HepG2 (cell line): Measurements from ENCODE around the gene ZNF331. TPM values are rescaled to one million over a fixed set of nuclear protein-coding genes. Genes with fewer than 3 reads are reported as not detected.

ENCODE experiments used
- FOSL2 ChIP-seq: sonication (generic); formaldehyde crosslinking; IDR thresholded peaks from 2 replicates; pipeline ENCODE4 v1.4.0; 2020; ENCODE audit warnings: missing genetic modification reagents
- HDAC2 ChIP-seq: sonication (generic); formaldehyde crosslinking; IDR thresholded peaks from 2 replicates; pipeline ENCODE4 v1.4.0; 2020; ENCODE audit warnings: missing genetic modification reagents
- HOXA5 ChIP-seq: sonication (generic); formaldehyde crosslinking; IDR thresholded peaks from 2 replicates; pipeline ENCODE4 v1.4.0; 2020; ENCODE audit warnings: missing genetic modification reagents
- IKZF4 ChIP-seq: sonication (generic); formaldehyde crosslinking; IDR thresholded peaks from 2 replicates; pipeline ENCODE4 v1.5.1; 2020; ENCODE audit warnings: borderline replicate concordance, mild to moderate bottlenecking, low read depth, missing genetic modification reagents; ENCODE audit errors: not compliant biosample characterization
- JUND ChIP-seq: sonication (generic); formaldehyde crosslinking; IDR thresholded peaks from 2 replicates; pipeline ENCODE4 v1.8.0; 2022; ENCODE audit warnings: mild to moderate bottlenecking, missing genetic modification reagents
- MTF1 ChIP-seq: sonication (generic); formaldehyde crosslinking; IDR thresholded peaks from 2 replicates; pipeline ENCODE4 v1.5.0; 2020; ENCODE audit warnings: missing genetic modification reagents
- MYC ChIP-seq: sonication (generic); formaldehyde crosslinking; IDR thresholded peaks from 2 replicates; pipeline ENCODE4 v1.9.0; 2021; ENCODE audit warnings: missing genetic modification reagents, borderline replicate concordance
- NFRKB ChIP-seq: fragments of 450-650 bp; IDR thresholded peaks from 2 replicates; pipeline ENCODE4 v1.6.1; 2017
- PHF8 ChIP-seq: sonication (generic); formaldehyde crosslinking; IDR thresholded peaks from 2 replicates; pipeline ENCODE4 v1.5.0; 2020; ENCODE audit warnings: missing genetic modification reagents
- PRMT3 ChIP-seq: sonication (generic); formaldehyde crosslinking; IDR thresholded peaks from 2 replicates; pipeline ENCODE4 v1.8.1; 2022; ENCODE audit warnings: low read depth, mild to moderate bottlenecking, moderate library complexity, missing genetic modification reagents, borderline replicate concordance
- PRPF4 ChIP-seq: fragments of 200-400 bp; formaldehyde crosslinking; IDR thresholded peaks from 2 replicates; pipeline ENCODE4 v1.6.1; 2016; ENCODE audit warnings: low read length, low read depth; ENCODE audit not compliant: poor library complexity, severe bottlenecking
- SNAPC2 ChIP-seq: sonication (generic); formaldehyde crosslinking; IDR thresholded peaks from 2 replicates; pipeline ENCODE4 v1.8.1; 2022; ENCODE audit warnings: mild to moderate bottlenecking, missing genetic modification reagents
- TCF7 ChIP-seq: sonication (generic); IDR thresholded peaks from 2 replicates; pipeline ENCODE4 v1.6.1; 2016; ENCODE audit warnings: antibody characterized with exemption, low read depth
- ZFP62 ChIP-seq: sonication (generic); formaldehyde crosslinking; IDR thresholded peaks from 2 replicates; pipeline ENCODE4 v1.4.0; 2020; ENCODE audit warnings: missing genetic modification reagents
- ZNF143 ChIP-seq: sonication (generic); formaldehyde crosslinking; IDR thresholded peaks from 2 replicates; pipeline ENCODE4 v1.4.0; 2020; ENCODE audit warnings: missing genetic modification reagents
- ZNF549 ChIP-seq: sonication (generic); formaldehyde crosslinking; IDR thresholded peaks from 2 replicates; pipeline ENCODE4 v1.5.0; 2020; ENCODE audit warnings: missing genetic modification reagents
- ZNF556 ChIP-seq: sonication (generic); formaldehyde crosslinking; IDR thresholded peaks from 2 replicates; pipeline ENCODE4 v1.4.0; 2020; ENCODE audit warnings: mild to moderate bottlenecking, missing genetic modification reagents, borderline replicate concordance
- polyA plus RNA-seq, 8 experiments: library from polyadenylated mRNA; depleted of rRNA in 3 of 8; stranded (reverse) in 7 of 8; unstranded in 1 of 8; fragments of >200 nt; fragmentation: Illumina TruSeq in 4 of 8; extraction: Trizol in 4 of 8; gene quantifications; 2 replicates each; pipeline versions ENCODE4 v1.2.1 to v1.2.3, GENCODE V29; 2011 to 2016; ENCODE audit warnings: low read depth in 4 of 8, missing spikeins in 1 of 8, mixed read lengths in 1 of 8; ENCODE audit not compliant: insufficient read depth in 1 of 8
- total RNA-seq, 5 experiments: library from RNA; depleted of rRNA; stranded (reverse); fragments of >200 nt; fragmentation: Illumina TruSeq; extraction: Trizol; gene quantifications; 2 replicates each; pipeline ENCODE4 v1.2.3, GENCODE V29; 2016; ENCODE audit warnings: low read depth in 1 of 5
- TF ChIP-seq, protein P1 (sequence below): sonication (generic); formaldehyde crosslinking; conservative IDR thresholded peaks from 2 replicates; pipeline ENCODE4 v1.8.0; 2022; ENCODE audit warnings: mild to moderate bottlenecking, moderate library complexity, missing genetic modification reagents
- TF ChIP-seq, protein P2 (sequence below): sonication (generic); formaldehyde crosslinking; conservative IDR thresholded peaks from 2 replicates; pipeline ENCODE4 v1.4.0; 2020; ENCODE audit warnings: mild to moderate bottlenecking, missing genetic modification reagents, moderate library complexity
- TF ChIP-seq, protein P3 (sequence below): fragments of 450-650 bp; IDR thresholded peaks from 2 replicates; pipeline ENCODE4 v1.6.1; 2016
- TF ChIP-seq, protein P4 (sequence below): IDR thresholded peaks from 2 replicates; pipeline ENCODE4 v1.6.1; 2012; ENCODE audit warnings: inconsistent platforms
- TF ChIP-seq, protein P5 (sequence below): IDR thresholded peaks from 2 replicates; pipeline ENCODE4 v1.6.1; 2016

ZNF331 gene
- total and polyA plus RNA-seq, 2 of the 13 experiments (the other 11 are each of a cell fraction or from before 2014, with no cell fraction given): 8.2 to 13.3 TPM

DNA sequence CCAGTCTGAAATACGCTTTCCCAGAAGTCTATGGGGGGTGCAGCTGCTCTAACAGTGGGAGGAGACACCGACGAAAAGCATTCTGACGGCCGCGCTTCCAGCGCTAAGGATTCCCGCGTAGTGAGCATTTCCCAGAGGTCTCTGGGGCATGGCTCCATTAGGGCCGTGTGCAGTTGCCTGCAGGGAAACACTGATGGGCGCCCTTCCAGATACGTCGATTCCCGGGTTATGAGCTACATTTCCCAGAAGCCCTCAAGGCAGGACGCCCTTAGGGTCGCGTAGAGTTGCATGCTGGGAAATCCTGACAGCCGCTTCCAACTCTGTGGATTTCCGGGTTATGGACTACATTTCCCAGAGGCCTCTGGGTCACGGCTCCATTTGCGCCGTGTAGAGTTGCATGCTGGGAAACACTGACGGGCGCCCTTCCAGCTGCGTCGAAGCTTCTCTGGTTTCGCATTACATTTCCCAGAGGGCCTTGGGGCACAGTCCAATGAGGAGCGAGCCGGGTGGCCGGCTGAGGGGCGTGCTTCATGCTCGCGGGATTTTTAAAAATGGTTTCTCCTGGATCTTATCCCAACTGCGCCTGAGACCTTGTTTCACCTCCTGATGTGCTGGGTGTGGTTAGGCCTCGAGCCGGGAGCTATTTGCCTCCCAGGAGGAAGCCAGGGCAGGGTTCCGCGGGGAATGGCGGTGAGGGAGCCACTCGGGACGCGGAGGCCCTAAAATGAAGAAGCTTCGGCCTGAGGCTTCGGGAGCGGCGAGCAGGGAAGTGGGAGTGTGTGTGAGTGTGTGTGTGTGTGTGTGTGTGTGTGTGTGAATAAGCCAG is 17.2 kb upstream of the ZNF331 start (continued):
- TF ChIP-seq, protein P1, sequence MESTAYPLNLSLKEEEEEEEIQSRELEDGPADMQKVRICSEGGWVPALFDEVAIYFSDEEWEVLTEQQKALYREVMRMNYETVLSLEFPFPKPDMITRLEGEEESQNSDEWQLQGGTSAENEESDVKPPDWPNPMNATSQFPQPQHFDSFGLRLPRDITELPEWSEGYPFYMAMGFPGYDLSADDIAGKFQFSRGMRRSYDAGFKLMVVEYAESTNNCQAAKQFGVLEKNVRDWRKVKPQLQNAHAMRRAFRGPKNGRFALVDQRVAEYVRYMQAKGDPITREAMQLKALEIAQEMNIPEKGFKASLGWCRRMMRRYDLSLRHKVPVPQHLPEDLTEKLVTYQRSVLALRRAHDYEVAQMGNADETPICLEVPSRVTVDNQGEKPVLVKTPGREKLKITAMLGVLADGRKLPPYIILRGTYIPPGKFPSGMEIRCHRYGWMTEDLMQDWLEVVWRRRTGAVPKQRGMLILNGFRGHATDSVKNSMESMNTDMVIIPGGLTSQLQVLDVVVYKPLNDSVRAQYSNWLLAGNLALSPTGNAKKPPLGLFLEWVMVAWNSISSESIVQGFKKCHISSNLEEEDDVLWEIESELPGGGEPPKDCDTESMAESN (CRISPR knock-in tag): no peak
- no peak for TF ChIP-seq TCF7
- no peak for TF ChIP-seq NFRKB
- no peak for TF ChIP-seq IKZF4 (CRISPR knock-in tag)
- no peak for TF ChIP-seq ZNF556
- no peak for TF ChIP-seq PRPF4
- TF ChIP-seq, protein P2, sequence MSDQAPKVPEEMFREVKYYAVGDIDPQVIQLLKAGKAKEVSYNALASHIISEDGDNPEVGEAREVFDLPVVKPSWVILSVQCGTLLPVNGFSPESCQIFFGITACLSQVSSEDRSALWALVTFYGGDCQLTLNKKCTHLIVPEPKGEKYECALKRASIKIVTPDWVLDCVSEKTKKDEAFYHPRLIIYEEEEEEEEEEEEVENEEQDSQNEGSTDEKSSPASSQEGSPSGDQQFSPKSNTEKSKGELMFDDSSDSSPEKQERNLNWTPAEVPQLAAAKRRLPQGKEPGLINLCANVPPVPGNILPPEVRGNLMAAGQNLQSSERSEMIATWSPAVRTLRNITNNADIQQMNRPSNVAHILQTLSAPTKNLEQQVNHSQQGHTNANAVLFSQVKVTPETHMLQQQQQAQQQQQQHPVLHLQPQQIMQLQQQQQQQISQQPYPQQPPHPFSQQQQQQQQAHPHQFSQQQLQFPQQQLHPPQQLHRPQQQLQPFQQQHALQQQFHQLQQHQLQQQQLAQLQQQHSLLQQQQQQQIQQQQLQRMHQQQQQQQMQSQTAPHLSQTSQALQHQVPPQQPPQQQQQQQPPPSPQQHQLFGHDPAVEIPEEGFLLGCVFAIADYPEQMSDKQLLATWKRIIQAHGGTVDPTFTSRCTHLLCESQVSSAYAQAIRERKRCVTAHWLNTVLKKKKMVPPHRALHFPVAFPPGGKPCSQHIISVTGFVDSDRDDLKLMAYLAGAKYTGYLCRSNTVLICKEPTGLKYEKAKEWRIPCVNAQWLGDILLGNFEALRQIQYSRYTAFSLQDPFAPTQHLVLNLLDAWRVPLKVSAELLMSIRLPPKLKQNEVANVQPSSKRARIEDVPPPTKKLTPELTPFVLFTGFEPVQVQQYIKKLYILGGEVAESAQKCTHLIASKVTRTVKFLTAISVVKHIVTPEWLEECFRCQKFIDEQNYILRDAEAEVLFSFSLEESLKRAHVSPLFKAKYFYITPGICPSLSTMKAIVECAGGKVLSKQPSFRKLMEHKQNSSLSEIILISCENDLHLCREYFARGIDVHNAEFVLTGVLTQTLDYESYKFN (CRISPR knock-in tag): no peak
- TF ChIP-seq ZNF549 (CRISPR knock-in tag): no peak
- peak; percentile 94 for TF ChIP-seq ZNF143 (CRISPR knock-in tag)
- no peak for TF ChIP-seq JUND (CRISPR knock-in tag)
- TF ChIP-seq HDAC2: peak; percentile 33; the same call in 1 of the 2 replicates
- no peak for TF ChIP-seq PRMT3 (CRISPR knock-in tag)
- TF ChIP-seq HOXA5 (CRISPR knock-in tag): no peak
- TF ChIP-seq SNAPC2 (CRISPR knock-in tag): 0 out of 2 replicates have a peak, but pooled peaks have one; percentile 7
- peak; percentile 51; the same call in 1 of the 2 replicates for TF ChIP-seq PHF8
- peak; percentile 92; the same call in 1 of the 2 replicates for TF ChIP-seq MTF1 (CRISPR knock-in tag)
- TF ChIP-seq, protein P3, sequence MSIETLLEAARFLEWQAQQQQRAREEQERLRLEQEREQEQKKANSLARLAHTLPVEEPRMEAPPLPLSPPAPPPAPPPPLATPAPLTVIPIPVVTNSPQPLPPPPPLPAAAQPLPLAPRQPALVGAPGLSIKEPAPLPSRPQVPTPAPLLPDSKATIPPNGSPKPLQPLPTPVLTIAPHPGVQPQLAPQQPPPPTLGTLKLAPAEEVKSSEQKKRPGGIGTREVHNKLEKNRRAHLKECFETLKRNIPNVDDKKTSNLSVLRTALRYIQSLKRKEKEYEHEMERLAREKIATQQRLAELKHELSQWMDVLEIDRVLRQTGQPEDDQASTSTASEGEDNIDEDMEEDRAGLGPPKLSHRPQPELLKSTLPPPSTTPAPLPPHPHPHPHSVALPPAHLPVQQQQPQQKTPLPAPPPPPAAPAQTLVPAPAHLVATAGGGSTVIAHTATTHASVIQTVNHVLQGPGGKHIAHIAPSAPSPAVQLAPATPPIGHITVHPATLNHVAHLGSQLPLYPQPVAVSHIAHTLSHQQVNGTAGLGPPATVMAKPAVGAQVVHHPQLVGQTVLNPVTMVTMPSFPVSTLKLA: 0 out of 2 replicates have a peak, but pooled peaks have one; percentile 9
- peak; percentile 22; the same call in 1 of the 2 replicates for TF ChIP-seq FOSL2 (CRISPR knock-in tag)
- TF ChIP-seq, protein P4, sequence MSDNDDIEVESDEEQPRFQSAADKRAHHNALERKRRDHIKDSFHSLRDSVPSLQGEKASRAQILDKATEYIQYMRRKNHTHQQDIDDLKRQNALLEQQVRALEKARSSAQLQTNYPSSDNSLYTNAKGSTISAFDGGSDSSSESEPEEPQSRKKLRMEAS: 0 out of 2 replicates have a peak, but pooled peaks have one; percentile 30
- TF ChIP-seq ZFP62 (CRISPR knock-in tag): no peak
- TF ChIP-seq, protein P5, sequence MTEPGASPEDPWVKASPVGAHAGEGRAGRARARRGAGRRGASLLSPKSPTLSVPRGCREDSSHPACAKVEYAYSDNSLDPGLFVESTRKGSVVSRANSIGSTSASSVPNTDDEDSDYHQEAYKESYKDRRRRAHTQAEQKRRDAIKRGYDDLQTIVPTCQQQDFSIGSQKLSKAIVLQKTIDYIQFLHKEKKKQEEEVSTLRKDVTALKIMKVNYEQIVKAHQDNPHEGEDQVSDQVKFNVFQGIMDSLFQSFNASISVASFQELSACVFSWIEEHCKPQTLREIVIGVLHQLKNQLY (CRISPR knock-in tag): no peak
- TF ChIP-seq MYC (CRISPR knock-in tag): no peak
